Activated CD4-positive, alpha-beta memory T cell treated with anti-CD3 and anti-CD28 coated beads for 36 hours (primary cell): Measurements from ENCODE around the gene TMCC3. TPM values are rescaled to one million over a fixed set of nuclear protein-coding genes. Genes with fewer than 3 reads are reported as not detected.
"Not testable (repeated sequence)": the region's sequence is repeated elsewhere in the genome, so short reads cannot be mapped to it uniquely, and the experiment has no call there.

ENCODE experiments used
- CTCF ChIA-PET: fragments of 350-600 bp; sonication (Branson Sonifier 250); formaldehyde crosslinking; loops from one replicate; lab custom pipeline; 2021; ENCODE audit warnings: antibody characterized with exemption, inconsistent platforms; lab: Charles Lee
- POLR2A ChIA-PET: fragments of 350-600 bp; sonication (Branson Sonifier 250); formaldehyde crosslinking; loops from one replicate; lab custom pipeline; 2021; ENCODE audit warnings: antibody characterized with exemption; lab: Charles Lee
- DNase-seq: peaks from one replicate; pipeline ENCODE4 v3.0.0-alpha.2; 2020
- H3K27ac Mint-ChIP-seq: one replicate; pipeline ENCODE4 v1.8.0; 2021; ENCODE audit warnings: mixed read lengths
- H3K27me3 Mint-ChIP-seq: one replicate; pipeline ENCODE4 v1.8.0; 2021; ENCODE audit warnings: mixed read lengths
- H3K36me3 Mint-ChIP-seq: one replicate; pipeline ENCODE4 v1.8.0; 2021; ENCODE audit warnings: mixed read lengths
- H3K4me1 Mint-ChIP-seq: one replicate; pipeline ENCODE4 v1.8.0; 2021; ENCODE audit warnings: low read depth, mixed read lengths
- H3K4me3 Mint-ChIP-seq: one replicate; pipeline ENCODE4 v1.8.0; 2021; ENCODE audit warnings: mild to moderate bottlenecking, mixed read lengths
- H3K9me3 Mint-ChIP-seq: one replicate; pipeline ENCODE4 v1.8.0; 2021; ENCODE audit warnings: mixed read lengths
- intact Hi-C: fragments of 100-400 bp; cut with micrococcal nuclease; formaldehyde crosslinking; loops from one replicate; pipeline ENCODE4 v1.15.1; 2023
- total RNA-seq, 2 experiments: library from RNA; stranded (reverse); gene quantifications; one replicate each; pipeline ENCODE4 v1.2.3, GENCODE V29; 2021

The TMCC3 gene
- total RNA-seq, 2 experiments from 2014 or later = 0.36 to 0.43 TPM

DNA sequence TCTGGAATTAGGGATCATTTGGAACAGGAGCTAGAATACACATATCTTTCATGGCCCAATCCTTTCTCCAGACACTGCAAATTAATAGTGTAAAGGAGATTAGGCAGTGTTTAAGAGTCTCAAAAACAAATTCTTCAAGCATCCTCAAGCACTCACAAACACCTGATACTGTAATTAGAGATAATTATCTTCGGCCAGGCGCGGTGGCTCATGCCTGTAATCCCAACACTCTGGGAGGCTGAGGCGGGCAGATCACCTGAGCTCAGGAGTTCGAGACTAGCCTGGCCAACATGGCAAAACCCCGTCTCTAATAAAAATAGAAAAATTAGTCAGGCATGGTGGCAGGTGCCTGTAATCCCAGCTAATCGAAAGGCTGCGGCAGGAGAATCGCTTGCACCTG lies 57.6 kb downstream of the TMCC3 start:
- H3K4me1 Mint-ChIP-seq, H3K27me3 Mint-ChIP-seq, H3K9me3 Mint-ChIP-seq, H3K36me3 Mint-ChIP-seq, intact Hi-C loops, DNase-seq, H3K4me3 Mint-ChIP-seq, CTCF ChIA-PET, POLR2A ChIA-PET, H3K27ac Mint-ChIP-seq: not testable (repeated sequence)

- CTCF ChIA-PET = no interaction called here
Measured at GRCh38 chr12:94592080-94592479, 58.3 kb downstream of the TMCC3 start.

GRCh38 chr12:94590428-94590827 lies 59.9 kb downstream of the TMCC3 start:
- H3K36me3 Mint-ChIP-seq = no peaks in the 10 kb centered on the region
- no peak for DNase-seq

More at GRCh38 chr12:94592080-94592479, 58.3 kb downstream of the TMCC3 start:
- DNase-seq = no peak
- POLR2A ChIA-PET = interaction anchor here (0.8 kb wide), 1 partner anchor 43 kb away, joined by 4 read pairs; no protein-coding TSS in a partner anchor
- Mint-ChIP-seq H3K27ac (no peak overlapping the region), H3K4me3 (no peak overlapping the region), H3K9me3 (no peaks in the 10 kb centered on the region), H3K36me3 (no peaks in the 10 kb centered on the region), H3K27me3 (peaks cover 6% of the 10 kb centered on the region), H3K4me1 (no peaks in the 10 kb centered on the region)
- intact Hi-C loops = no loop called here

GRCh38 chr12:94589591-94590001 lies 60.8 kb downstream of the TMCC3 start:
- DNase-seq = no peak
- H3K4me3 Mint-ChIP-seq = no peak overlapping the region
- CTCF ChIA-PET = interaction anchor here (1.4 kb wide), 1 partner anchor 15 kb away, joined by 3 read pairs; no protein-coding TSS in a partner anchor
- H3K27ac Mint-ChIP-seq = no peak overlapping the region
- intact Hi-C loops = no loop called here
- no peaks in the 10 kb centered on the region for H3K9me3 Mint-ChIP-seq
- POLR2A ChIA-PET = interaction anchor here (0.5 kb wide), 1 partner anchor 184 kb away, joined by 3 read pairs; no protein-coding TSS in a partner anchor
- H3K36me3 Mint-ChIP-seq = no peaks in the 10 kb centered on the region
- no peaks in the 10 kb centered on the region for H3K4me1 Mint-ChIP-seq
- H3K27me3 Mint-ChIP-seq = peaks cover 6% of the 10 kb centered on the region

More at GRCh38 chr12:94590428-94590827, 59.9 kb downstream of the TMCC3 start:
- no peak overlapping the region for H3K27ac Mint-ChIP-seq
- no peaks in the 10 kb centered on the region for H3K4me1 Mint-ChIP-seq
- no peak overlapping the region for H3K4me3 Mint-ChIP-seq
- intact Hi-C loops = no loop called here
- H3K27me3 Mint-ChIP-seq = peaks cover 6% of the 10 kb centered on the region
- H3K9me3 Mint-ChIP-seq = no peaks in the 10 kb centered on the region
- POLR2A ChIA-PET = interaction anchor here (0.5 to 0.6 kb wide), 2 partner anchors 183 to 1980 kb away, joined by 3 read pairs; no protein-coding TSS in a partner anchor
- CTCF ChIA-PET = interaction anchor here (0.8 kb wide), 1 partner anchor 44 kb away, joined by 3 read pairs; no protein-coding TSS in a partner anchor

- H3K27ac Mint-ChIP-seq = no peak overlapping the region
- ChIA-PET CTCF (interaction anchor here (1.4 kb wide), 1 partner anchor 16 kb away, joined by 3 read pairs; no protein-coding TSS in a partner anchor), POLR2A (no interaction called here)
- no peaks in the 10 kb centered on the region for H3K9me3 Mint-ChIP-seq
- peaks cover 6% of the 10 kb centered on the region for H3K27me3 Mint-ChIP-seq
- H3K4me3 Mint-ChIP-seq = no peak overlapping the region
- no peaks in the 10 kb centered on the region for H3K4me1 Mint-ChIP-seq
- H3K36me3 Mint-ChIP-seq = no peaks in the 10 kb centered on the region
- intact Hi-C loops = no loop called here
- no peak for DNase-seq
Measured at GRCh38 chr12:94588346-94588745, 62.0 kb downstream of the TMCC3 start.

DNA sequence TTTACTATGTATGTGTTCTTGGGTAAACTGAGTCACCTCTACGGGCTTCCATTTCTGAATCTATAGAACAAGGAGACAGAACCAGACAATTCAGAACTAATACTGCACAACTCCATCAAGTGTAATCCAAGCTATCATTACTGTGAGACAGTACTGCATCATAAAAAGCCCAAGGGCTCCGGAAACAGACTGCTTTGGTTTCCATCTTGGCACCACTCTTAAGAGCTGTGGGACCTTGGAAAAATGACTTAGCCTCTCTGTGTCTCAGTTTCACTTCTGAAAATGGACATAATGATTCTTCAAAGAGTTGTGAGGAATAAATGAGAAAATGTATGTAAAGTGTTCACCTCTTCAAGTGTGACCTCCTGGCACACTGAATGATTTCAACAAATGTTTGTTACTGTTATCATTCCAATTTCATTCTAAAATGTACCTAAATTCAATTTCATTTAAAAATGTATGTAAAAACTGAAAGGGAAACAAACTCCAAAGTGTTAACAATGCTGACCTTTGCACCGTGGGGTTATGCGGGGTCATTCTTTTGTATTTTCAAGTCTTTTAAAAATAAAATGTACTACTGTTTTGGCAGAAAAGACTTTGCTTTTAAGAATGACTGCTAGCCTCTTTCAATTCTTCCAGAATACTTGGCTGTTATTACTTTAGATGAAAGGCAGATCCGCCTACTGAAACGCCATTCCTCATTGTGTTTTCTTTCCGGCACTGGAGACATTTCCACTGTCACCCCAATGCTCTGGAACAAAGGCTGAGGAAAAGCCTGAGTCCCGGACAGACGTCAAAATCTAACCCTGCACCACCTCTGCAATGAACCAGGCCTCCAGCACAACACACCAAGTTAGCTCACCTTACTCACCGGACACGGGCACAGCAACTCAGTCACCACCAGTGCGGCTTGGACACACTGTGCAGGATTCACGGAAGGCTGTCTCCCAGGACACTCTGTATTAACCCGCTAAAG lies 62.8 kb downstream of the TMCC3 start:
- intact Hi-C loops = no loop called here
- Mint-ChIP-seq H3K27me3 (peaks cover 6% of the 10 kb centered on the region), H3K36me3 (no peaks in the 10 kb centered on the region), H3K9me3 (no peaks in the 10 kb centered on the region), H3K4me1 (no peaks in the 10 kb centered on the region), H3K27ac (no peak overlapping the region), H3K4me3 (no peak overlapping the region)
- ChIA-PET POLR2A (no interaction called here), CTCF (no interaction called here)
- DNase-seq = no peak

DNA sequence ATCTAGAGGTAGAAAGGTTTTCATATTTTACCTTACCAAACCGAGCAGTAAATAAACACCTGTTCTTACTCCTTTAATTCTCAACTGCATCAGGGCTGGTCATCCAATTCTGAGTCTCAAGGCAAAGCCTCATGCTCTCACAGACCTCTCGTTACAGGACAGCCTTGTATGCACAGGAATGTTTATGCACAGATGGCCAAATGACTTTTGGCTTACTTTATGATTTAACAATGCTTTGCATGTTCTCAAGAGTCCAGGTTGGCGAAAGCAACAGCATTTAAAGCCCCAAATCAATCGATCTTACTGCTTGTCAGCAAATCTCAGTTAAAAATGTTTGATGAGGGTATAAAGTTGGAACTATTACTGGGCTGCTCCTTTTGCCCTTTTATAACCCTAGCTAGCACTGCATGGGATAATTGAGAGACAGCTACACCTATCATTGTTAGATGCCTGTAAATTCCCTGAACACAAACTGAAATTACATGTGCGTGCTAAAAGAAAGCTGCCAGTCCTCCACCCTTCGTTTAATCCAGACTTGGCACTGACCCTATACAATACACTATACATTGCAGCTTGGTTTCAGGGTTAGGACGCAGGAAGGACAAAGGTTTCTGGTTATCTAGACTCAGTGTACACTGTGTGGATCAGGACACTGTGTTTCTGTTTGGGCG lies 63.6 kb downstream of the TMCC3 start:
- Mint-ChIP-seq H3K36me3 (no peaks in the 10 kb centered on the region), H3K9me3 (no peaks in the 10 kb centered on the region), H3K27me3 (peaks cover 6% of the 10 kb centered on the region), H3K4me3 (no peak overlapping the region), H3K4me1 (no peaks in the 10 kb centered on the region), H3K27ac (no peak overlapping the region)
- no peak for DNase-seq
- ChIA-PET POLR2A (no interaction called here), CTCF (no interaction called here)
- intact Hi-C loops = no loop called here

DNA sequence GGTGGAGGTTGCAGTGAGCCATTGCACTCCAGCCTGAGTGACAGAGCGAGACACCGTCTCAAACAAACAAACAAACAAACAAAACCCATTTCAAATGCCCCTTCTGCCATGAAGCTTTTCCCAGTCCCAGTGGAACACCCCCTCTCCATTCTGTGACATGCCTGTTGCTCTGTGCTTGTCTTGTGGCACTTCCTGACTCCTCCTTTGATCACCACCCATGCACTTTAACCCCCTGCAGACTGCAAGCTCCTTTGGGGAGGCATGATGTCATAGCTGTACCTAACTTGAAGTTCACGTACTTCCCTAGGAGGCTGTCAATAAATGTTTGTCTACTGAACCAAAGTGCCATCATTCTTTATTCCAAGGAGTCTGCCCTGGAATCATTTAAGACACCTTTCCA lies 64.7 kb downstream of the TMCC3 start:
- no peak for DNase-seq
- POLR2A ChIA-PET = no interaction called here
- no peaks in the 10 kb centered on the region for H3K36me3 Mint-ChIP-seq
- CTCF ChIA-PET = interaction anchor here (1.0 kb wide), 1 partner anchor 18 kb away, joined by 3 read pairs; no protein-coding TSS in a partner anchor
- H3K4me3 Mint-ChIP-seq = no peak overlapping the region
- H3K4me1 Mint-ChIP-seq = no peaks in the 10 kb centered on the region
- intact Hi-C loops = no loop called here
- H3K27ac Mint-ChIP-seq = no peak overlapping the region
- H3K9me3 Mint-ChIP-seq = no peaks in the 10 kb centered on the region
- peaks cover 2% of the 10 kb centered on the region for H3K27me3 Mint-ChIP-seq

- H3K27me3 Mint-ChIP-seq = no peaks in the 10 kb centered on the region
Measured at GRCh38 chr12:94584377-94584776, 66.0 kb downstream of the TMCC3 start.

DNA sequence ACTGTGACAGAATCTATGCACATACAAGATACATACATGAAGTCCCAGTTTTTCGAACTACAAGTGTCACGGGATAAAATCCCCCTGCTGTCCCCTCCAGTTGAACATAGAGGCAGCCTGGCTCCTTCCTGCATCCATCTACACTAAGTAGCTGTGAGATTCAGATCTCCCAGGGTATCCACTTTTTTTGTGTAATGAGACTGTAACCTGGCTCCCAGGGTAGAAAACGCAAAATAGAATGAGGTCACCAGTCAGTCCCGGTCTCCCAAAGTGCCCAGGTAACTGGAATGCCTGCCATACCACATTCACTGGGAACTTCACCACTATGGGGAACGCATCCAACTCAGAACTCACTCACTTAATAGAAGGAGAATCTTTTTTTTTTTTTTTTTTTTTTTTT lies 67.8 kb downstream of the TMCC3 start:
- Mint-ChIP-seq H3K4me3 (no peak overlapping the region), H3K27me3 (no peaks in the 10 kb centered on the region), H3K36me3 (no peaks in the 10 kb centered on the region), H3K27ac (no peak overlapping the region), H3K9me3 (no peaks in the 10 kb centered on the region), H3K4me1 (no peaks in the 10 kb centered on the region)
- ChIA-PET POLR2A (no interaction called here), CTCF (no interaction called here)
- intact Hi-C loops = no loop called here
- DNase-seq = no peak

More at GRCh38 chr12:94584377-94584776, 66.0 kb downstream of the TMCC3 start:
- no peaks in the 10 kb centered on the region for H3K9me3 Mint-ChIP-seq
- no peaks in the 10 kb centered on the region for H3K4me1 Mint-ChIP-seq
- CTCF ChIA-PET = interaction anchor here (1.0 kb wide), 1 partner anchor 19 kb away, joined by 3 read pairs; no protein-coding TSS in a partner anchor
- POLR2A ChIA-PET = no interaction called here
- H3K36me3 Mint-ChIP-seq = no peaks in the 10 kb centered on the region
- no peak overlapping the region for H3K4me3 Mint-ChIP-seq
- no peak for DNase-seq
- intact Hi-C loops = no loop called here
- H3K27ac Mint-ChIP-seq = no peak overlapping the region

- H3K27me3 Mint-ChIP-seq = peaks cover 4% of the 10 kb centered on the region
- CTCF ChIA-PET = no interaction called here
Measured at GRCh38 chr12:94575645-94576403, 74.5 kb downstream of the TMCC3 start.

More at GRCh38 chr12:94575645-94576403, 74.5 kb downstream of the TMCC3 start:
- Mint-ChIP-seq H3K36me3 (no peaks in the 10 kb centered on the region), H3K4me1 (no peaks in the 10 kb centered on the region), H3K9me3 (no peaks in the 10 kb centered on the region), H3K4me3 (no peak overlapping the region), H3K27ac (no peak overlapping the region)
- intact Hi-C loops = no loop called here
- DNase-seq = no peak
- POLR2A ChIA-PET = no interaction called here
